Fibroblast of skin of right quadriceps (primary cell): Measurements from ENCODE around the gene REEP1.
A peak's percentile ranks its signal among the peaks of the same experiment; 100 is the strongest.
"Not testable (repeated sequence)": the region's sequence is repeated elsewhere in the genome, so short reads cannot be mapped to it uniquely, and the experiment has no call there.

Experiments
- DNase-seq: peaks from one replicate; pipeline ENCODE4 v3.0.0-alpha.2; 2013

Gene REEP1

GRCh38 chr2:86337244-86337835, at the start of gene REEP1:
TSS of gene REEP1 (minus strand) at chr2:86337626. CDS start at chr2:86337510, 116 bp downstream.
- no peak for DNase-seq

GRCh38 chr2:86383844-86384243, 46.4 kb upstream of the REEP1 start:
- peak; percentile 35 for DNase-seq

GRCh38 chr2:86382698-86383097, 45.3 kb upstream of the REEP1 start:
- DNase-seq: no peak

GRCh38 chr2:86382108-86382507, 44.7 kb upstream of the REEP1 start:
- DNase-seq: no peak

GRCh38 chr2:86378469-86378868, 41.0 kb upstream of the REEP1 start:
- DNase-seq: no peak

- DNase-seq: no peak
Observed at GRCh38 chr2:86375623-86376022, 38.2 kb upstream of the REEP1 start.

- peak; percentile 35 for DNase-seq
Observed at GRCh38 chr2:86372641-86373502, 35.4 kb upstream of the REEP1 start.

- no peak for DNase-seq
Observed at GRCh38 chr2:86372133-86372532, 34.7 kb upstream of the REEP1 start.

- no peak for DNase-seq
Observed at GRCh38 chr2:86371527-86371926, 34.1 kb upstream of the REEP1 start.

GRCh38 chr2:86370579-86370978, 33.2 kb upstream of the REEP1 start:
- no peak for DNase-seq

- peak; percentile 31 for DNase-seq
Observed at GRCh38 chr2:86368161-86368824, 30.9 kb upstream of the REEP1 start.

GRCh38 chr2:86367499-86367777, 30.0 kb upstream of the REEP1 start:
- DNase-seq: no peak

- DNase-seq: no peak
Observed at GRCh38 chr2:86366651-86367498, 29.4 kb upstream of the REEP1 start.

GRCh38 chr2:86364894-86365293, 27.5 kb upstream of the REEP1 start:
- DNase-seq: no peak

- DNase-seq: no peak
Observed at GRCh38 chr2:86360776-86361175, 23.4 kb upstream of the REEP1 start.

GRCh38 chr2:86358957-86359356, 21.5 kb upstream of the REEP1 start:
- DNase-seq: no peak

GRCh38 chr2:86357392-86357963, 20.1 kb upstream of the REEP1 start:
- DNase-seq: no peak

- DNase-seq: no peak
Observed at GRCh38 chr2:86352727-86353221, 15.3 kb upstream of the REEP1 start.

- DNase-seq: no peak
Observed at GRCh38 chr2:86352137-86352726, 14.8 kb upstream of the REEP1 start.

- no peak for DNase-seq
Observed at GRCh38 chr2:86350751-86351150, 13.3 kb upstream of the REEP1 start.

GRCh38 chr2:86347401-86347800, 10.0 kb upstream of the REEP1 start:
- DNase-seq: no peak

- DNase-seq: not testable (repeated sequence)
Observed at GRCh38 chr2:86345783-86346370, 8.5 kb upstream of the REEP1 start.
